Activated CD8-positive, alpha-beta memory T cell treated with anti-CD3 and anti-CD28 coated beads, Interleukin-2, amount 50 U/mL, for 48 hours (primary cell): ENCODE measurements around the gene USP7.
"Not testable (repeated sequence)": the region's sequence is repeated elsewhere in the genome, so short reads cannot be mapped to it uniquely, and the experiment has no call there.

ENCODE experiments used
- DNase-seq: peaks from one replicate; pipeline ENCODE4 v3.0.0-alpha.2; 2020

USP7 gene

DNA sequence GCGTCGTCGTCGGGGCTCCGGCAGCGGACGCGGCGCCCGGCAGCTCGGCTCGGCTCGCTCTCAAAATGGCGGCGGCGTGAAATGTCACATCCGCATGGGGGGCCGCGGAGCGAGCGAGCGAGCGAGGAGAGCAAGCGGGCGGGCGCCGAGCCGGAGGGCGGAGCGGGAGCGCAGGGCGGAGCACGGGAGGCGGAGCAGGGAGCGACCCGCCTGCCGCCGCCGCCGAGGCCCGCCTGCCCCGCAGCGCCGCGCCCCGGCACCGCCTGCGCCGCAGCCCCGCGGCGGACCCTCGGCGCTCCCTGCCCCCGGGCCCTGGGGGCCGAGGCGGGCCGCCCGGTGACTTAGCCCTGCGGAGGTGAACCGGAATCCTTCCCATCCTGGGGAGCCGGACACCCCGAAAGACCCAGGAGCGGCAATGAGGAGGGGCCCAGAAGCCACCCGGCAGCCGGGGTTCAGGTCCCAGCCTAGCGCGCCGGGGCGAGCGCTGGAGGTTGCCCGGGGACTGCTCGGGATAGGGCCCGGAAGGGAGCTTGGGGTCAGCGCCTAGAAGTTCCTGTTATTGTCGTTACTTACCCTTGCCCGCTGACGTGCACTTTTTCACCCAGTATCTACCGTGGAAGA is at the start of gene USP7:
USP7 (minus strand) TSS at position 86 of the 621 bp plus-strand sequence. CDS start 621 bp downstream, outside the sequence.
- peak; percentile 95 for DNase-seq

DNA sequence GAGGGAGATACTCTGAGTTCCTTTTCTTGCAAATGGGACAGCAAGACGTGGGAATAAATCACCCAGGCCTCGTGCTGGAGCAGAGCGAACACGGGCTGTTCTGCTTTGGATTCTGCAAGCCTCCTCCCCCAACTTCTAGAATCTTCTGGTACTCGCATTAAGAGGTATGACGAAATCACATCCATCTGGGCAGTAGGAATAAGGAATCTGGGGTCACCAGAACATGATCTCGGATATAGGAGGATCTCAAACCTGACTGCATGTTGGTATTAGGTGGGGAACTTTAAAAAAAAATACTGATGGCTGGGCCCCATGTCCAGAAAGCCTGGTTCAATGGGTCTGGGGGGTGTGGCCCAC is 49.8 kb upstream of the USP7 start:
- no peak for DNase-seq

- DNase-seq: peak; percentile 54
Measured at GRCh38 chr16:9012848-9013507, 49.3 kb upstream of the USP7 start.

DNA sequence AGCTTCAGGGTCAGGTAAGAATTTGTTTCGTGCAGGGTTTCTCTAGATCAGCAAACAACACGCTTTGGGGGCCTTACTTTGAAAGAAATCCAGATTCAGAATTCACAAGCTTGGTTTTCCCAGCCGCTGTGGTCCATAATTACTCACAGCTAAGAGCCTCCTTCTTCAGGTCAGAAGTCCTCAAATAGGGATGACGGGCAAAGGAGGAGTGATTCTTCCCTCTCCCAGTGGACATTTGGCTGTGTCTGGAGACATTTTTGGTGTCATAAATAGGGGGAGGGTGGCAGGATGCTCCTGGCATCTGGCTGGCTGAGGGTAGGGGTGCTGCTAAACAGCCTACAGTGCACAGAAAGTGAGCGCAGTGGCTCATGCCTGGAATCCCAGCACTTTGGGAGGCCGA is 48.6 kb upstream of the USP7 start:
- no peak for DNase-seq

DNA sequence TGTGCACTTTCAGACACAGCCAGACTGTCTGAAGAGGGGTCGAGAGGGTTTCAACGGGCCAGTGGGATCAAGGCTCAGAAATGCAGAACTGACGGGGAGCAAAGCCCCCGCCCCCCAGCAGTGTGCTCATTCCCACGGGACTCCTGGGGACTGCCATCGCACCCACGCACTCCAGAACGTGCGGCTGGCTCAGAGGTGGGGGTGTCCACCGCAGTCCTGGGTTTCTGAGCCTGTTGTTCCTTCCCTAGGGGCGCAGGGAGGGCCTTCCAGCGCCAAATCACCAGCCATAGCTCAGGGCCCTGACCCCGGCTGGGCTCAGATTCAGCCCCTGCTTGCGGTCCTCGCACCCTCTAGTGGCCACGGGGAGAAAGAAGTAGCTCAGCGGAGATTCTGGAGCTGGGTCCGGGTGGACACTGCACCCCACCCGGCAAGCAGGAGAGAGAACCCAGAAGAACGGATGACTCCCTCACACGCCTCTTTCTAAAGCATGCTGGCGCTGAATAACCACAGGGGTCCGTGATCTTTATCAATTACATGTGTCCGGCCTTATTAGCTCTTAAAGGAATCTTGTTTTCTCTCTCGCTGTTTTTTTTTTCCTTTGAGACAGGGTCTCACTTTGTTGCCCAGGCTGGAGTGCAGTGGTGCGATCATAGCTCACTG is 45.0 kb upstream of the USP7 start:
- peak; percentile 85 for DNase-seq

GRCh38 chr16:9007177-9007794 is 43.6 kb upstream of the USP7 start:
- no peak for DNase-seq

GRCh38 chr16:9004183-9004582 is 40.5 kb upstream of the USP7 start:
- no peak for DNase-seq

- DNase-seq: no peak
Measured at GRCh38 chr16:9003763-9004162, 40.1 kb upstream of the USP7 start.

GRCh38 chr16:9003322-9003721 is 39.6 kb upstream of the USP7 start:
- no peak for DNase-seq

GRCh38 chr16:9002042-9002441 is 38.3 kb upstream of the USP7 start:
- DNase-seq: no peak

- no peak for DNase-seq
Measured at GRCh38 chr16:9000664-9001063, 37.0 kb upstream of the USP7 start.

- DNase-seq: no peak
Measured at GRCh38 chr16:8999800-9000199, 36.1 kb upstream of the USP7 start.

DNA sequence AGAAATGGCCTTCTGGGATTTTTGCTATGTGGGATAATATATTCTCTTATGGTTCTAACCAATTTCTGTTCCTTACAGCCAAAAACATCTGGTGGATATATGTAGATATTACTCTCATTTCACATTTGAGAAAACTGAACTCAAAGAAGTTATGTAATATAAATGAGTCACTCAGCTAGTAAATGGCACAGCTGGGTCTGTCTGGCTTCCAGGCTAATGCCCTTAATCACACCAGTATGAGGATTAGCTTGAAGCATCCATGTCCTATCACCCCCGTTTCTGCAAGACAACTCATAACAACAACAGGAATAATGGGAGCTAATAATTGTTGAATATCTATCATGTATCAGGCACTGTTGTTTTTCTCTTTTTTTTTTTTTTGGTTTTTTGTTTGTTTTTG is 34.4 kb upstream of the USP7 start:
- no peak for DNase-seq

GRCh38 chr16:8996891-8997290 is 33.2 kb upstream of the USP7 start:
- DNase-seq: no peak

DNA sequence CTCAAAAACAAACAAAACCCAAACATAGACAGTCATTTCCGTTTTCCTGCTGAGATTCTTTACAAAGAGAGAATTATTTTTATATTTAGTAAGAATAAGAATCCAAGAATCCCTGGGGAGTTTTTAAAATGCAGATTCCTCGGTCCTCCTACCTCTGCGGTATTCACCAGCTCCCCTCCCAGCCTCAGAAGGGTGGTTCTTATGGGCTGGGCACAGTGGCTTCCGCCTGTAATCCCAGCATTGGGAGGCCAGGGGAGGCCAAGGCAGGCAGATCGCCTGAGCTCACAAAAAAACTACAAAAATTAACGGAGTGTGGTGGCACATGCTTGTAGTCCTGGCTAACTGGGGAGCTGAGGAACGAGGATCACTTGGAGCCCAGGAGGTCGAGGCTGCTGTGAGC is 26.7 kb upstream of the USP7 start:
- no peak for DNase-seq

- no peak for DNase-seq
Measured at GRCh38 chr16:8989099-8989878, 25.6 kb upstream of the USP7 start.

DNA sequence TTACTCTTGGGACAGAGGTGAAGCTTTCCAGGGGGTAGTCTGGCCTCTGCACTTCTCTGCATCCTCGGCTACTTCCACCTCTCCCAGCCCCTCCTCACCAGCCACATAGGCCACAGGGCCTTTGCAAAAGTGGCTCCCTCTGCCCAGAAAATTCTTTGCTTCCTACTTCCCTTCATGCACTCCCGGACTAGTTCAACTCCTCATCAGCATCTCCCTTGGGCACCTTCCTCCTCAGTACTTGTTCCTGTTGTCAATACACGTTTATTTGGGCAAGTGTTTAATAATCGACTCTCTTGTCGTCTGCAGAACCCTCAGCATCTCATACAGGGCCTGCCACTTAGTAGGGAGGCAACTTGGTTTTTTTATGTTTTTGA is 23.1 kb upstream of the USP7 start:
- no peak for DNase-seq

DNA sequence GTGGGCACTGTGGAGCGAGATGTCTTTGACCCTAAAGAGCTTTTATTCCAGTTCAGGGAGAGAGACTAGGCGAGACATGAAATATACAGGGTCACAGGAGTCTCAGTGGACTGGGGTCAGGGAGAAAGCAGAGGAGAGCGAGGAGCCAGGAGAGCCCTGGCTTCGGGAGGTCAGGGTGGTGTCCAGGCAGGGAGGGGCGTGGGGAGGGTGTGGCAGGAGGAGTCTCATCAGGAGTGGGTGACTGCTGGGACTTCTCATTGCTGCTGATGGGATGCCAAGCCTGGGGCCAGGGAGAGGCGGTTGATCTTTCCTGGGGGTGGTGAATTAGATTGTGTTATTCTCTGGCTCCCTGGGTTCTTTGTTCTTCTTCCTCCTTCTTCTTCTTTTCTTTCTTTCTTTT is 22.4 kb upstream of the USP7 start:
- no peak for DNase-seq

- DNase-seq: no peak
Measured at GRCh38 chr16:8982816-8983215, 19.1 kb upstream of the USP7 start.

DNA sequence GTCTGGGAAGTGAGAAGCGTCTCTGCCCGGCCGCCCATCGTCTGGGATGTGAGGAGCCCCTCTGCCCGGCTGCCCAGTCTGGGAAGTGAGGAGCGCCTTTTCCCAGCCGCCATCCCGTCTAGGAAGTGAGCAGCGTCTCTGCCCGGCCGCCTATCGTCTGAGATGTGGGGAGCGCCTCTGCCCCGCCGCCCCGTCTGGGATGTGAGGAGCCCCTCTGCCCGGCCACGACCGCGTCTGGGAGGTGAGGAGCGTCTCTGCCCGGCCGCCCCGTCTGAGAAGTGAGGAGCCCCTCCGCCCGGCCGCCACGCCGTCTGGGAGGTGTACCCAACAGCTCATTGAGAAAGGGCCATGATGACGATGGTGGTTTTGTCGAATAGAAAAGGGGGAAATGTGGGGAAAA is 18.2 kb upstream of the USP7 start:
- DNase-seq: not testable (repeated sequence)

- not testable (repeated sequence) for DNase-seq
Measured at GRCh38 chr16:8976189-8976588, 12.5 kb upstream of the USP7 start.

DNA sequence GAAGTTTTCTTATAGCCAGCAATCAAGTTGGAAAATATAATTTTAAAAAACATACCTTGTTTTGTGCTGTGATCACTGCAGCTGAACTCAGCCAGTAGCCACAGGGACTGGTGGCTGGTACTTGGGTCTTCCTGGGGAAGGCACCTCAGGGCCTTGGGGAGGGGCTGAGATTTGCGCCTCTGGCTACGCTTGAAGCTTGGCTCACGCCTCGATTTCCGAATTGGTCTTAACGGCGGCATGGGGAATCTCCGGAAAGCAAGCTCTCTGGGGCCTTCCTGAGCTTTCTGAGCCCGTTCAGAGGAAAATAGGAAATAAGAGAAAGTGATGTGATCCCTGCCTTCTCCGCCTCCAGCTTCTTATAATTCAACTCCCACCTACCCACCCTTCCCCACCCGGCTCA is 11.3 kb upstream of the USP7 start:
- DNase-seq: no peak

DNA sequence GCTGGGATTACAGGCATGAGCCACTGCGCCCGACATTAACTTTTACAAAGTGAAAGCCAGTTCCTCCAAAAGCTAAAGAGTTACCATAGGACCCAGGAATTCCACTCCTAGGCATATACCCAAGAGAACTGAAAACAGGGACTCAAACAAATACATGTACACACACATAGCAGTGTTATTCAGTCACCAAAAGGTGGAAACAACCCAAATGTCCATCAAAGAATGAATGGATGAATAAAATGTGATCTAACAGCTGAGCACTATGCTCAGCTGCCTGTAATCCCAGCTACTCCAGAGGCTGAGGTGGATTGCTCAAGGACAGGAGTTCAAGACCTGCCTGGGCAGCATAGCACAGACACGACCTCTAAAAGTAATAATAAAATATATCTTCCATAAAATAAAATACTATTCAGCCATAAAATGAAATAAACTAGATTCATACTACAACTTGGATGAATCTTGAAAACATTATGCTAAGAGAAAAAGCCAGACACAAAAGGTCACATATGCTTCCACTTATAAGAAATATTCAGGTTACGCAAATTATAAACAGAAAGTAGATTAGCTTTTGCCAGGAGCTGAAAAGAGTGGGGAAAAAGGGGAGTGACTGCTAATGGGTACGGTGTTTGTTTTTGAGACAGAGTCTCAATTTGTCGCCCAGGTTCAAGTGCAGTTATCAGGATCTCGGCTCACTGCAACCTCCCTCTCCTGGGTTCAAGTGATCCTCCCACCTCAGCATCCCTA is 9.3 kb upstream of the USP7 start:
- DNase-seq: no peak
